Activated CD4-positive, alpha-beta T cell treated with anti-CD3 and anti-CD28 coated beads, Interleukin-2, amount 50 U/mL, for 1 hour (primary cell): ENCODE results near the gene RHBDD3.
"Not testable (repeated sequence)": the region's sequence is repeated elsewhere in the genome, so short reads cannot be mapped to it uniquely, and the experiment has no call there.

ENCODE experiments used
- DNase-seq: peaks from one replicate; pipeline ENCODE4 v3.0.0-alpha.2; 2020

The RHBDD3 gene

GRCh38 chr22:29268511-29269229 is 889 bp upstream of the RHBDD3 start:
- DNase-seq, result peak; percentile 32

GRCh38 chr22:29267462-29267857 is 321 bp downstream of the RHBDD3 start:
- no peak for DNase-seq

GRCh38 chr22:29266564-29267461 is 968 bp downstream of the RHBDD3 start:
- no peak for DNase-seq

DNA sequence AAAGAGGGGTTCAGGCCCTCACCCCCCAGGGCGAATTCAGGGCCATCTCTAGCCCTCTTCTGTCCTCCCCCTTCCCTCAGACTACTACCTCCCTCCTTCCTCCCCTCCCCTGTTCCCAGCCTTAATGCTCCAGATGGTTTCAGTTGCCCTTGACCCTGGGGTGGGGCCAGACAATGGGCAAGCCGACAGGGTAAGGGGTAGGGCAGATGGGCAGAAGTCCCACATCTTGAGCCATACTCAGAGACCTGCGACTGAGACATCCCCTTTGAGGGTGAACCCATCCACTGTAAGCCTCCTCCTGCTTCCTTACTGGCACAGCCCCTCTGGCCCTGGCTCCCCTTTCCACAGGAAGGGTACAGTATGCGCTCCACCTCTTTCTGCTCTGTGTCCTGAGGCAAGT is 1.9 kb downstream of the RHBDD3 start:
- no peak for DNase-seq

GRCh38 chr22:29265305-29265704 is 2.5 kb downstream of the RHBDD3 start:
- DNase-seq, result no peak

DNA sequence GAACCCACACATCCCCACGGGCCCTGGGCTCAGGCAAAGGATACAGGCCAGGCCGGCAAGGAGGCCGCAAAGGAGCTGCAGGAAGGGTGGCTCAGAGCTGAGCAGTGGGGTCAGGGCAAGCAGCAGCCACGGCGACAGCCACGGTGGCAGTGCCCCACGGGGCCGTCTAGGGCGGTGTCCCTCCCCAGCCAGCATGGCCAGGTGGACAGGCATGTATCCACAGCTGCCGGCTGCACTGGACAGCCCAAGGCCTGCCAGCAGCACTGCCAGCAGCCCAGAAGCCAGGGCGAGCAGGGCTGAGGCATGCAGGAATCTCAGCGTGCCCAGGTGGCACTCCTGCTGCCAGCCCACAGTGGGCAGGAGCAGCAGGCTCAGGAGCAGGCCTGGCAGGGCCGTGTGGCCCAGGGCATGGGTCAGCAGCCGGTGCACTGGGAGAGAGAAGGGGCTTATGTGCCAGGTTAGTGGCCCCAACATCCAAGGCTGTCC is 3.9 kb downstream of the RHBDD3 start:
- DNase-seq, result no peak

GRCh38 chr22:29260601-29261315 is 7.0 kb downstream of the RHBDD3 start:
- DNase-seq, result no peak

DNA sequence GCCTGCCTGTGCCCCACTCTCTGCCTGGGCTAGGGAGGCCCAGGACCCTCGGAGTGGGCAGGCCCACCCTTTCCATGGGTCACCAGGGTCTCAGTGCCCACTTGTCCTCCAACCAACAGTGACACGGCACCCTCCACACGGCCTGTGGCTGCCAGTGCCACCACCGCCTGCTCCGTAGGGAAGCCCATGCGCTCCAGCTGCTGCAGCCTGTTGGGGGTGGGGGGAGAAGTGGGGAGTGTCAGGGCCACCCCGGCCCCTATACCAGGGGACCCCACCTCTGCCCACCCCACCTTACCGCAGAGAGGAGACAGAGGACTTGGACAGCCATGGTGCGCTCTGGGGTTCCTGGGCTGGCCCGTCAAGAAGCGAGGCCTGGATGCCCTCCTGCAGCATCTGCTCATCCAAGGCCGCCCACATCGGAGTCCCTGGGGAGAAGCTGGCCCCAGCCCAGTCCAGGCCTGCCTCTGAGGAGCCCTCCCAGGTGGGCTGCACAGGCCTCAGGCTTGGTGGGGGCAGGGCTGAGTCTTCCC is 7.7 kb downstream of the RHBDD3 start:
- no peak for DNase-seq

GRCh38 chr22:29259253-29259899 is 8.4 kb downstream of the RHBDD3 start:
- no peak for DNase-seq

- DNase-seq, result no peak
Observed at GRCh38 chr22:29258407-29259252, 9.2 kb downstream of the RHBDD3 start.

DNA sequence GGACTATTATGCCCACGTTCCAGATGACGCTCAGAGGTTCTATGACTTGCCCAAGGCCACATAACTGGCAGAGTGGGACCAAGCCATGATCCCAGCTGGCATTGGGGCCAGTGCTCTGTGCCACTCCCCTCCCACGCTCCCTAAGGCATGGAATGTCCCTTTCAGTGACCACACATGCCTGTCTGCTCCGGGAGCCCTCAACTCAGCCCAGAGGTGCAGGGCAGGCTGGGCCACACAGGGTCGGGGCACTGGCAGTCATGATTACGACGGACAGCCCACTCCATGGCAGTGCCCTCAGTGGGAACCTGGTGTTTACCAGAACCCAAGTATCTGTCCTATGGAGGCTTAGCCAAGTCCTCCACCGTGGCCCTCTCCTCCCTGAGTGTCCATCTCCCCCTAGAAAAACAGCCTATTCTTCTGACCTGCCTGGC is 10.0 kb downstream of the RHBDD3 start:
- no peak for DNase-seq

DNA sequence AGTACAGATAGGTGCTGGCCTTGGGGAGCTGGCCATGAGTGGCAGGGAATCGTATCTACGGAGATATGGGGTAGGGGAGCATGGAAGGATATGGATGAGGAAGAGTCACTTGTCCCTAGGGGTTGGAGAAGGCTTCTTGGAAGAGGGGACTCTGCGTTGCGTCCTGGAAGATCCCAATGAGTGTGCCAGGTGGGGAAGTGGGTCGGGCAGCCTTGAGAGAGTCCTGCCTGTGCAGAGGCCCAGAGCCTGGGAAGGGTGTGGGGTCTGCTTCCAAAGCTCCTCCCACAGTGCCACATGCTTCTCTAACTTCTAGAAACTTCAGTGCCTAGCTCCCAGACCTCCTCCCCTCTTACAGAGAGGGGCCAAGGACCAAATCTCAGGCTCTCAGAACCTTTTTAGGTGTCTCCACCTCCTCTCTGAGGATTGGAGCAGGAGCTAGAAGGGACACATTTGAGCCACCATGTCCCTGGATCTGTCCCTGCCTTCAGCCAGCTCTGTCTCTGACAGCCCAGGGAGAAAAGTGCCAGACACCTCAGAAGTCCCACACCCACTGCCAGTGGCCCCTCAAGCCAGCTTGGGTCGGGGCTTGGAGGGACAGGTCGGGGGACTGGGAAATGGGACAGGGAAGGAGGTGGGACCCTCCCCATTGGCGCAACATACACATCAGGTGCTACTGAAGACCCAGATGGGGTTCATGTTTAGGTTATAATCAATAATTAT is 11.0 kb downstream of the RHBDD3 start:
- DNase-seq, result no peak

- no peak for DNase-seq
Observed at GRCh38 chr22:29255064-29255621, 12.6 kb downstream of the RHBDD3 start.

DNA sequence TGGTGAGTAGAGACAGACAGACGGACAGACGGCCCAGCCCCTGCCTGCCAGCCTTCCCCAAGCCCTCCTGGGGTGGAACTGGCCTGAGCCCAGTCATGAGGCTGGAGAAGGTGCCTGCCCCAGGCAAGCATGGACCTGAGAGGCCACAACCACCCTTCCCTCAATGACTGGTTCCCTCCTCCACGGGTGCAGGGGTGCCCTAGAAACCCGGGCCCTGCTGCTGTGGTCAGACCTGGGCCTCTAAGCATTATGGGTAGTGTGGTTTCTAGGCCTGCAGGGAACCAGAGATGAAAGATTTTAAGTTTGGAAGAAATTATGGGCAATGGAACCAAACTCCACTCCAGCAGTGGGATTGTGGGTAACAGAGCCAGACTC is 13.5 kb downstream of the RHBDD3 start:
- no peak for DNase-seq

DNA sequence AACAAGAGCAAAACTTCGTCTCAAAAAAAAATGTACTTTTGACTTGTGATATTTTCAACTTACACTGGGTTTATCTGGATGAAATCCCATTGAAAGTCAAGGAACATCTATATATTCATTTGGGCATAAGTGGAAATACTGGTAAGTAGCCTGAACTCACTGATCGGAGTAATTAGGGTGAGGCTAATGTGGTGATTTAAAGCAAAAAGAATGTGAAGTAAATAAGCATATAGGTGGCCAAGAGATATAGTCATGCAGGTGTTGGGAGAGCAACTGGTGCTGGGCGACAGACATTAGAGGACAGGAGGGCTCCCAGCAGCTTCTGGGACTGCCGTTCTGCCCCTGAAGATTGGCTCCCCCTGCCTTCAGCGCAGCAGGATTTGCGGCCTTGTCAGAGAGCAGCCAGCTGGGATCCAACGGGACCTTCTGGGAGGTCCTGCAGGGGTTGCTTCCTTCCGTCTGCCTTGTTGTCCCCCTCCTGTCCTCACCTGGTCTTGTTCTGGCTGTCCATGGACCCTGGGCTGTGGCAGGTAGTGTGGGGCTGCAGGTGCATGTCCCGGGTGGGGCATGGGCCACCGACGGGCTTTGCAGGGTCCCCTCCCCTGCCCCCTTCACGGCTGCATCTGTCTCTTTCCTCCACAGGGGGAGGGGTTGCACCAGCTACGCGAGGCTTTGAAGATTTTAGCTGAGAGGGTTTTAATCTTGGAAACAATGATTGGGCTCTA is 14.1 kb downstream of the RHBDD3 start:
- DNase-seq, result no peak

GRCh38 chr22:29251981-29252911 is 15.5 kb downstream of the RHBDD3 start:
- DNase-seq, result no peak

DNA sequence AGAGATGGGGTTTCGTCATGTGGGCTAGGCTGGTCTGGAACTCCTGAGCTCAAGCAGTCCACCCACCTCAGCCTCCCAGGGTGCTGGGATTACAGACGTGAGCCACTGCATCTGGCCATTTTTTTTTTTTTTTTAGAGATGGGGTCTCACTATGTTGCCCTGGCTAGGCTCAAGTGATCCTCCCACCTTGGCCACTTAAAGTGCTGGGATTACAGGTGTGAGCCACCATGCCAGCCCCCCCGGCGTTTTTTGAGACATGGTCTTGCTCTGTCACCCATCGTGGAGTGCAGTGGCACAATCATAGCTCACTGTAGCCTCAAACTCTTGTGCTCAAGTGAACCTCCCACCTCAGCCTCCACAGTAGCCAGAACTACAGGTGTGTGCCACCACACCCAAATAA is 16.5 kb downstream of the RHBDD3 start:
- DNase-seq, result no peak

DNA sequence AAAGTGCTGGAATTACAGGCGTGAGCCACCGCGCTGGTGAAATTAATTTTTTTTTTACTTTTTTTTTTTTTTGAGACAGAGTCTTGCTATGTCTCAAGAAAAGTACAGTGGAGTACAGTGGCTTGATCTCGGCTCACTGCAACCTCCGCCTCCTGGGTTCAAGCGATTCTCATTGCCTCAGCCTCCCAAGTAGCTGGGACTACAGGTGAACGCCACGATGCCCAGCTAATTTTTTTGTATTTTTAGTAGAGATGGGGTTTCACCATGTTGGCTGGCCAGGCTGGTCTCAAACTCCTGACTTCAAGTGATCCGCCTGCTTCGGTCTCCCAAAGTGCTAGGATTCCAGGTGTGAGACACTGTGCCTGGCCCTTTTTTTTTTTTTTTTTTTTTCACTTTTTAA is 19.9 kb downstream of the RHBDD3 start:
- not testable (repeated sequence) for DNase-seq
